ENCODE data around the gene LSM14A.
"Not testable (repeated sequence)": the region's sequence is repeated elsewhere in the genome, so short reads cannot be mapped to it uniquely, and the experiment has no call there.

Gene LSM14A

GRCh38 chr19:34171877-34172660 lies at the start of gene LSM14A:
Gene LSM14A, plus strand, starts transcription at chr19:34172504. Its CDS starts 139 bp downstream, at chr19:34172643.
- DNase-seq: peak; percentile 93

DNA sequence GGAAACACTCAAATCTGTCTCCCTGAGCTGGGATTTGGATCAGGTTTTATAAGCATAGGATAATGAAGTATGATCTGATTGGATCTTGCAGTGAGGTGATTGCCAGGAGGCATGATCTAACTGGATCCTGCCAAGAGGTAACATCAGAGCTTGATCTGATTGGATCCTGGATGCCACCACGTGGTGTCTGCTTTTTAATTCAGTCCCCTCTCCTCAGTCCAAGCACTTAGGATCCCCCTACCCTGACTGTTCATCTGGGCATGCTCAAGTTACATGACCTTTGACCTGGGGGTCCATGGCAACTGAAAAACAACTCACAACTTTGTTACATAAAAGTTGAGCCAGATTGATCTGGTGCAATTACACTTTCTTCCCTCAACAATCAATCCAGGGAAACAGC lies 47.5 kb upstream of the LSM14A start:
- no peak for DNase-seq

- no peak for DNase-seq
These were observed 45.3 kb upstream of the LSM14A start for GRCh38 chr19:34126966-34127365.

DNA sequence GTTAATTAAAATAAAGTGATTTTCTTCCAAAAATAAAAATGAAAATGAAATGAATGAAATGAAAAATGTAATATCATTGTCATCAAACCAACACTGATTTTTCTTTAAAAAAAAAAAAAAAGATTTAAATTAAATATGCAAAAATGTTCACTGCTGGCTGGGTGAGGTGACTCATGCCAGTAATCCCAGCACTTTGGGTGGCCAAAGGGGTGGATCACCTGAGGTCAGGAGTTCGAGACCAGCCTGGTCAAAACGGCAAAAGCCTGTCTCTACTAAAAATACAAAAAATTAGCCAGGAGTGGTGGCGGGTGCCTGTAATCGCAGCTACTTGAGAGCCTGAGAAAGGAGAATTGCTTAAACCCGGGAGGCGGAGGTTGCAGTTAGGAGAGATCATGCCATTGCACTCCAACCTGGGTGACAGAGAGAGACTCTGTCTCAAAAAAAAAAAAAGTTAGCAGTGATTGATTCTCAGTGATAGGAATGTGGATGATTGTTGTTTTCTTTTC lies 44.6 kb upstream of the LSM14A start:
- no peak for DNase-seq

- no peak for DNase-seq
These were observed 43.6 kb upstream of the LSM14A start for GRCh38 chr19:34128558-34129250.

- DNase-seq: no peak
These were observed 41.2 kb upstream of the LSM14A start for GRCh38 chr19:34131100-34131499.

GRCh38 chr19:34132145-34132544 lies 40.2 kb upstream of the LSM14A start:
- DNase-seq: not testable (repeated sequence)

GRCh38 chr19:34132706-34133105 lies 39.6 kb upstream of the LSM14A start:
- DNase-seq: not testable (repeated sequence)

GRCh38 chr19:34134190-34135053 lies 37.9 kb upstream of the LSM14A start:
- peak; percentile 92 for DNase-seq

- no peak for DNase-seq
These were observed 37.1 kb upstream of the LSM14A start for GRCh38 chr19:34135054-34135800.

GRCh38 chr19:34135821-34136611 lies 36.3 kb upstream of the LSM14A start:
- DNase-seq: no peak

- no peak for DNase-seq
These were observed 31.3 kb upstream of the LSM14A start for GRCh38 chr19:34141025-34141424.

GRCh38 chr19:34142440-34142839 lies 29.9 kb upstream of the LSM14A start:
- DNase-seq: no peak

DNA sequence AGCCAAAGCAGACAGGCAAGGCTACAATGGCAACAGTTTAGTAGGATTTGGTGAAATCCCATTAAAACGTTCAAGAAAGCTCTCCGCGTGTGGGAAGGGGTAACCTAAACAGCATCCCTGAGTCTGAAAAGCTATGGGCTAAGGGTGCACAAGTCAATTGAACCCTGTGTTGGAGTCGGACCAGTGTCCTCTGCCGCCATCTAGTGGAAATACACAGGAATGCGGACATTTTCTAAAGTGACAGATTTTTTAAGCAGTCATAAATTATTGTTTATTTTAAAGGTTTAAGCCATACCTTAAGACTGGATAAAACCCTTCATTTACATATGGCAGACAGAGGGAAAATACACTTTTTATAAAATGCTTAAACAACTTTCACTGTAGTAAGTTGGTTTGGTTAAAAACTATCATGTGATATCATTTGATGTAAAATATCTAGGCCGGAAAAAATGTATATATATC lies 26.5 kb upstream of the LSM14A start:
- peak; percentile 68 for DNase-seq

DNA sequence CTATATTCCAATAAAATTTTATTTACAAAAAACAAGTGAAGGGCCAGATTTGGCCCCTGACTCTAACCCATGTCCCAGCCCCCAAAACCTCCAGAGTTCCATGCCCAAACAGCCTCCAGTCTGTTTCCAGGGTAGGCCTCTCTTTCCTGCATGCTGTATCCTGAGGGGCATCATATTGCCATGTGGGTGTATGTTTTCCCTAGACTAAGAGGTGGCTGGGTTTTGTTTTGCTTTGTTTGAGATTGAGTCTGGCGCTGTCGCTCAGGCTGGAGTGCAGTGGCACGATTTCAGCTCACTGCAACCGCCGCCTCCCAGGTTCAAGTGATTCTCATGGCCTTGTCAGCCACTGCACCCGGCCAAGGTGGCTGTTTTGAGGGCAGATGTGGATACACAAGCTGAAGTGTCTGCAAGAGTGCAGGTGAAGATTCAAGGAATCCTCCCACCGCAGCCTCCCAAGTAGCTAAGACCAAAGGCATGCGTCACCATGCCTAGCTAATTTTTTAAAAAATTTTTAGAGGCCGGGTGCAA lies 23.6 kb upstream of the LSM14A start:
- no peak for DNase-seq

DNA sequence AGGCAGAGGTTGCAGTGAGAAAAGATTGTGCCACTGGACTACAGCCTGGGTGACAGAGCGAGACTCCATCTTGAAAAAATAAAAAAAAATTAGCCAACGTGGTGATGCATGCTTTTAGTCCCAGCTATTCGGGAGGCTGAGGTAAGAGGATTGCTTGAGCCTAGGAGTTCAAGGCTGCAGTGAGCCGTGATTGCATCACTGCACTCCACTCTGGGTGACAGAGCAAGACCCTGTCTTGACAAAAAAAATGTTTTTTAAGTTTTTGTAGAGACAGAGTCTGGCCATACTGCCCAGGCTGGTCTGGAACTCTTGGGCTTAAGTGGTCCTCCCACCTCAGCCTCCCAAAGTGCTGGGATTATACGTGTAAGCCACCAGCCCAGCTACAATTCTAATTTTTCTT lies 22.4 kb upstream of the LSM14A start:
- no peak for DNase-seq

DNA sequence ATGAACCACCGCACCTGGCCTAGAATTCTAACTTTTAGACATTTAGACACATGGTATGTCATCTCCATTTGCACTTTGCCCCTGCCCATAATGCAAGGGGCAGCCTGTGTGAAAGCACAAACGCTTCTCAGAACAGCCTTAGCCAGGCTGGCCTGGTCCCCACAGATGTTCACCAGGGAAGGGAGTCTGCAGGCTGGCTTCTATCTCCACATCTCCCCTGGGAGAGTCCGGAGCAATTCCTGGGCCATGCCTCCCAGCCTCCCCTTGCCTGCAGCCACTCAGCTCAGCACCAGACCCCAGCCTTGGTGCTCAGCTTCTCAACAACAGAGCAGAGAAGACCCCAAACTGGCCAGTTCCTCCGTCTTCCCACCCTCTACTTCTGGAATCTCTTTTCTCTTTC lies 21.7 kb upstream of the LSM14A start:
- DNase-seq: no peak

GRCh38 chr19:34151439-34151838 lies 20.9 kb upstream of the LSM14A start:
- no peak for DNase-seq

- no peak for DNase-seq
These were observed 17.9 kb upstream of the LSM14A start for GRCh38 chr19:34154401-34154800.

DNA sequence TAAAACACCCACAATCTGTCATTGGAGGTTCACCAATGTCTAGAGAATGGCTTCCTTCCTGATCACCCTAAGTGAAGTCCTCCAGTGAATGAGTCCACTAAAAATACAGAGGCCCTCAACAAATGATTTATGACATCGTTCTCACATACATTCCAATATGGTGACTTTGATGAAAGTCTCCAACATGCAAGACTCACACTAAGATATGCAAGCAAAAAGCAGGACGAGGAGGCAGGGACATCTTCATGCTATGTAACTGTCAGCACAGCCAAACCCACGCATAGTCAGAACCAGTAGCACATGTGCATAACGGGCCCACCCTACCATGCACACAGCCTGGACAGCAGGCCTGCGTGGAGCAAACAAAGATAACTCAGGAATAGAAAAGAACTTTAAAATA lies 16.6 kb upstream of the LSM14A start:
- DNase-seq: no peak

DNA sequence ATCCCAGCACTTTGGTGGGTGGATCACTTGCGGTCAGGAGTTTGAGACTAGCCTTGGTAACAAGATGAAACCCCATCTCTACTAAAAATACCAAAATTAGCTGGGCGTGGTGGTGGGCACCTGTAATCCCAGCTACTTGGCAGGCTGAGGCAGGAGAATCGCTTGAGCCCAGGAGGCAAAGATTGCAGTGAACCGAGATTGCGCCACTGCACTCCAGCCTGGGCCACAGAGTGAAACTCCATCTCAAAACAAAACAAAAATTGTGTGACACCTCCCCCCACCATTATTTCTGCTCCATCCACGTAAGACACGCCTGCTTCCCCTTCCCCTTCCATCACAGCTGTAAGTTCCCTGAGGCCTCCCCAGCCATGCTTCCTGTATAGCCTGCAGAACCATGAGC lies 13.3 kb upstream of the LSM14A start:
- DNase-seq: not testable (repeated sequence)

Measured in right forelimb (tissue), 1 donor.